Liver (tissue), 9 donors: ENCODE measurements around the gene DCTN4. TPM values are rescaled to one million over a fixed set of nuclear protein-coding genes. Genes with fewer than 3 reads are reported as not detected.

ENCODE experiments used
- DNase-seq: peaks from one replicate; pipeline ENCODE4 v3.0.0-alpha.2; 2017; ENCODE audit warnings: low spot score
- H3K27ac ChIP-seq, 2 donors: one replicate each; pipeline ENCODE4 v1.7.0; 2013; ENCODE audit warnings: inconsistent platforms in 2 of 2, low read length in 2 of 2, control low read depth in 1 of 2, low read depth in 1 of 2, mild to moderate bottlenecking in 1 of 2
- H3K27me3 ChIP-seq, 4 donors: one replicate each; pipeline versions ENCODE4 v1.6.1 to v1.7.0; 2013; ENCODE audit warnings: low read length in 3 of 4, inconsistent platforms in 1 of 4, mild to moderate bottlenecking in 1 of 4, moderate library complexity in 1 of 4; ENCODE audit not compliant: control insufficient read depth in 4 of 4, insufficient read depth in 4 of 4
- H3K36me3 ChIP-seq, 4 donors: one replicate each; pipeline versions ENCODE4 v1.6.1 to v1.7.0; 2013; ENCODE audit warnings: low read length in 3 of 4, mild to moderate bottlenecking in 3 of 4, low read depth in 1 of 4, moderate library complexity in 1 of 4; ENCODE audit not compliant: control insufficient read depth in 4 of 4, insufficient read depth in 3 of 4
- H3K4me1 ChIP-seq, 4 donors: one replicate each; pipeline versions ENCODE4 v1.6.1 to v1.7.0; 2013; ENCODE audit warnings: low read length in 3 of 4, mild to moderate bottlenecking in 3 of 4, moderate library complexity in 1 of 4; ENCODE audit not compliant: control insufficient read depth in 4 of 4, insufficient read depth in 4 of 4
- H3K4me3 ChIP-seq, 3 donors: one replicate each; pipeline versions ENCODE4 v1.6.1 to v1.7.0; 2013; ENCODE audit warnings: low read length in 3 of 3, control low read depth in 1 of 3, low read depth in 1 of 3, mild to moderate bottlenecking in 1 of 3
- H3K9ac ChIP-seq, 2 donors: one replicate each; pipeline ENCODE4 v1.7.0; 2013; ENCODE audit warnings: low read length in 2 of 2, mild to moderate bottlenecking in 2 of 2, moderate library complexity in 2 of 2, control low read depth in 1 of 2, low read depth in 1 of 2
- H3K9me3 ChIP-seq, 4 donors: one replicate each; pipeline versions ENCODE4 v1.6.1 to v1.7.0; 2013; ENCODE audit warnings: low read length in 3 of 4; ENCODE audit not compliant: control insufficient read depth in 4 of 4
- EGR1 ChIP-seq, 2 donors: IDR thresholded peaks; 2 replicates each; pipeline ENCODE4 v1.6.1; 2016 to 2018; ENCODE audit warnings: antibody characterized with exemption in 2 of 2, low read depth in 2 of 2
- FOXA1 ChIP-seq: IDR thresholded peaks from 2 replicates; pipeline ENCODE4 v1.6.1; 2016; ENCODE audit warnings: antibody characterized with exemption
- FOXA2 ChIP-seq: IDR thresholded peaks from 2 replicates; pipeline ENCODE4 v1.6.1; 2016; ENCODE audit warnings: antibody characterized with exemption
- GABPA ChIP-seq, 2 donors: IDR thresholded peaks in 1 of 2; conservative IDR thresholded peaks in 1 of 2; 2 replicates each; pipeline ENCODE4 v1.6.1; 2016; ENCODE audit warnings: antibody characterized with exemption in 2 of 2, mild to moderate bottlenecking in 1 of 2, moderate library complexity in 1 of 2
- HNF4A ChIP-seq, 2 donors: conservative IDR thresholded peaks; 2 replicates each; pipeline ENCODE4 v1.6.1; 2016; ENCODE audit warnings: antibody characterized with exemption in 2 of 2, mild to moderate bottlenecking in 2 of 2
- HNF4G ChIP-seq: IDR thresholded peaks from 2 replicates; pipeline ENCODE4 v1.6.1; 2016; ENCODE audit warnings: antibody characterized with exemption
- JUND ChIP-seq, 2 donors: IDR thresholded peaks; 2 replicates each; pipeline ENCODE4 v1.6.1; 2016; ENCODE audit warnings: antibody characterized with exemption in 2 of 2
- NR2F2 ChIP-seq: IDR thresholded peaks from 2 replicates; pipeline ENCODE4 v1.6.1; 2016; ENCODE audit warnings: antibody characterized with exemption
- RAD21 ChIP-seq, 2 donors: IDR thresholded peaks; 2 replicates each; pipeline ENCODE4 v1.6.1; 2016; ENCODE audit warnings: antibody characterized with exemption in 2 of 2, mild to moderate bottlenecking in 2 of 2
- RXRA ChIP-seq, 2 donors: IDR thresholded peaks; 2 replicates each; pipeline ENCODE4 v1.6.1; 2017 to 2018; ENCODE audit warnings: antibody characterized with exemption in 2 of 2, mild to moderate bottlenecking in 1 of 2
- SP1 ChIP-seq: IDR thresholded peaks from 2 replicates; pipeline ENCODE4 v1.6.1; 2018; ENCODE audit warnings: antibody characterized with exemption, mild to moderate bottlenecking
- TAF1 ChIP-seq: conservative IDR thresholded peaks from 2 replicates; pipeline ENCODE4 v1.6.1; 2016; ENCODE audit warnings: antibody characterized with exemption, mild to moderate bottlenecking
- YY1 ChIP-seq: IDR thresholded peaks from 2 replicates; pipeline ENCODE4 v1.6.1; 2016; ENCODE audit warnings: antibody characterized with exemption, mild to moderate bottlenecking
- WGBS: extraction: QIAGEN DNeasy Blood & Tissue Kit; methylation state at CpG from one replicate; pipeline ENCODE4 v1.1.7; 2013; 5-methylcytosine and 5-hydroxymethylcytosine counted together
- polyA plus RNA-seq, 2 donors: library from polyadenylated mRNA; stranded (reverse) in 1 of 2; unstranded in 1 of 2; fragments of 200-250 nt in 1 of 2; fragments of >200 nt in 1 of 2; fragmentation: Nextera tagmentation in 1 of 2; extraction: Ambion mirVana in 1 of 2; gene quantifications; one replicate each; pipeline versions ENCODE4 v1.2.1 to v1.2.3, GENCODE V29; 2013 to 2015
- total RNA-seq, 2 donors: library from RNA; depleted of rRNA; stranded (reverse); fragments of >200 nt; gene quantifications; one replicate each; pipeline ENCODE4 v1.2.3, GENCODE V29; 2014
- TF ChIP-seq, protein P1 (sequence below): IDR thresholded peaks from 2 replicates; pipeline ENCODE4 v1.6.1; 2016; ENCODE audit warnings: antibody characterized with exemption
- TF ChIP-seq, protein P2 (sequence below): fragments of 150-350 bp; IDR thresholded peaks from 2 replicates; pipeline ENCODE4 v1.5.1; 2017; ENCODE audit warnings: improper control_type of control experiment, low read depth, low read length; ENCODE audit not compliant: missing input control
- TF ChIP-seq, protein P3 (sequence below): IDR thresholded peaks from 2 replicates; pipeline ENCODE4 v1.6.1; 2016; ENCODE audit warnings: antibody characterized with exemption
- TF ChIP-seq, protein P4 (sequence below): IDR thresholded peaks from 2 replicates; pipeline ENCODE4 v1.6.1; 2016; ENCODE audit warnings: antibody characterized with exemption, mild to moderate bottlenecking
- TF ChIP-seq, protein P5 (sequence below): IDR thresholded peaks from 2 replicates; pipeline ENCODE4 v1.6.1; 2016; ENCODE audit warnings: antibody characterized with exemption
- donor health status: healthy.
- donor health status: healthy.
- donor health status: healthy.
- donor health status: healthy.
- donor health status: healthy.

The DCTN4 gene
- total and polyA plus RNA-seq, 4 donors, result 10.3 to 29.6 (median 20.2) TPM

DNA sequence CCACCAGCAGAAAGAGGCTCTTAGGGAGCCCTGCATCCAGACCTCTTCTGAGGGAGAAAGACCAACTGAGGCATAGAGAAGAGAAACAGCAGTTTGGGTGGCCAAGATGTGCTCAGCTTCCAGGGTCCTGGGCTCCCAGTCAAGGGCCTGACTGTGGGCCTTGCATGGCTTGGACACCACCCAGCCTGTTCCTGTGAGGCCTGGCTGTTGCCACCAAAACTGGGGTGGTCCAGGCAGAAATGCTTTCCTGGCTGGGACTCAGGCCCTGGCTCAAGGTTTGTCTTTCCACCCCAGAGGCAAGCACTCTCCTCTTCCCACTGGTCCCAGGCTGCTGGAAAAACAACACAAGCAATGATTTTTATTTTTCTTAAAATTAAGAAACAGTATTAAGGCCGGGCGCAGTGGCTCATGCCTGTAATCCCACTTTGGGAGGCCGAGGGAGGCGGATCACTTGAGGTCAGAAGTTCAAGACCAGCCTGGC lies 84.4 kb downstream of the DCTN4 start:
- no peaks in the 10 kb centered on the region for H3K27me3 ChIP-seq
- H3K4me1 ChIP-seq, result peaks cover 4 to 11% (median 9%) of the 10 kb centered on the region in 4 donors
- H3K27ac ChIP-seq, result no peak overlapping the region
- H3K36me3 ChIP-seq, result peaks cover 0 to 2% (median 0%) of the 10 kb centered on the region in 4 donors
- H3K4me3 ChIP-seq, result no peak overlapping the region
- TF ChIP-seq NR2F2, result no peak
- TF ChIP-seq, protein P1, sequence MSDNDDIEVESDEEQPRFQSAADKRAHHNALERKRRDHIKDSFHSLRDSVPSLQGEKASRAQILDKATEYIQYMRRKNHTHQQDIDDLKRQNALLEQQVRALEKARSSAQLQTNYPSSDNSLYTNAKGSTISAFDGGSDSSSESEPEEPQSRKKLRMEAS, result no peak
- no peak for TF ChIP-seq HNF4G
- TF ChIP-seq FOXA2, result no peak
- no peak for TF ChIP-seq GABPA (IDR thresholded peaks at IDR 0.05 in 1 of 2, conservative IDR thresholded peaks at IDR 0.05 in 1 of 2)
- TF ChIP-seq TAF1, result no peak
- no peak for TF ChIP-seq EGR1 (IDR thresholded peaks at IDR 0.05; ENCODE audit: low read depth in 2 of 2)
- no peak for TF ChIP-seq YY1
- no peak for TF ChIP-seq HNF4A (conservative IDR thresholded peaks at IDR 0.05)
- TF ChIP-seq JUND (IDR thresholded peaks at IDR 0.05), result no peak
- TF ChIP-seq, protein P2, sequence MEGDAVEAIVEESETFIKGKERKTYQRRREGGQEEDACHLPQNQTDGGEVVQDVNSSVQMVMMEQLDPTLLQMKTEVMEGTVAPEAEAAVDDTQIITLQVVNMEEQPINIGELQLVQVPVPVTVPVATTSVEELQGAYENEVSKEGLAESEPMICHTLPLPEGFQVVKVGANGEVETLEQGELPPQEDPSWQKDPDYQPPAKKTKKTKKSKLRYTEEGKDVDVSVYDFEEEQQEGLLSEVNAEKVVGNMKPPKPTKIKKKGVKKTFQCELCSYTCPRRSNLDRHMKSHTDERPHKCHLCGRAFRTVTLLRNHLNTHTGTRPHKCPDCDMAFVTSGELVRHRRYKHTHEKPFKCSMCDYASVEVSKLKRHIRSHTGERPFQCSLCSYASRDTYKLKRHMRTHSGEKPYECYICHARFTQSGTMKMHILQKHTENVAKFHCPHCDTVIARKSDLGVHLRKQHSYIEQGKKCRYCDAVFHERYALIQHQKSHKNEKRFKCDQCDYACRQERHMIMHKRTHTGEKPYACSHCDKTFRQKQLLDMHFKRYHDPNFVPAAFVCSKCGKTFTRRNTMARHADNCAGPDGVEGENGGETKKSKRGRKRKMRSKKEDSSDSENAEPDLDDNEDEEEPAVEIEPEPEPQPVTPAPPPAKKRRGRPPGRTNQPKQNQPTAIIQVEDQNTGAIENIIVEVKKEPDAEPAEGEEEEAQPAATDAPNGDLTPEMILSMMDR, result no peak
- no peak for TF ChIP-seq RAD21 (IDR thresholded peaks at IDR 0.05)
- no peak for TF ChIP-seq RXRA (IDR thresholded peaks at IDR 0.05)
- TF ChIP-seq, protein P3, sequence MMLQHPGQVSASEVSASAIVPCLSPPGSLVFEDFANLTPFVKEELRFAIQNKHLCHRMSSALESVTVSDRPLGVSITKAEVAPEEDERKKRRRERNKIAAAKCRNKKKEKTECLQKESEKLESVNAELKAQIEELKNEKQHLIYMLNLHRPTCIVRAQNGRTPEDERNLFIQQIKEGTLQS, result no peak
- no peak for TF ChIP-seq FOXA1
- TF ChIP-seq, protein P4, sequence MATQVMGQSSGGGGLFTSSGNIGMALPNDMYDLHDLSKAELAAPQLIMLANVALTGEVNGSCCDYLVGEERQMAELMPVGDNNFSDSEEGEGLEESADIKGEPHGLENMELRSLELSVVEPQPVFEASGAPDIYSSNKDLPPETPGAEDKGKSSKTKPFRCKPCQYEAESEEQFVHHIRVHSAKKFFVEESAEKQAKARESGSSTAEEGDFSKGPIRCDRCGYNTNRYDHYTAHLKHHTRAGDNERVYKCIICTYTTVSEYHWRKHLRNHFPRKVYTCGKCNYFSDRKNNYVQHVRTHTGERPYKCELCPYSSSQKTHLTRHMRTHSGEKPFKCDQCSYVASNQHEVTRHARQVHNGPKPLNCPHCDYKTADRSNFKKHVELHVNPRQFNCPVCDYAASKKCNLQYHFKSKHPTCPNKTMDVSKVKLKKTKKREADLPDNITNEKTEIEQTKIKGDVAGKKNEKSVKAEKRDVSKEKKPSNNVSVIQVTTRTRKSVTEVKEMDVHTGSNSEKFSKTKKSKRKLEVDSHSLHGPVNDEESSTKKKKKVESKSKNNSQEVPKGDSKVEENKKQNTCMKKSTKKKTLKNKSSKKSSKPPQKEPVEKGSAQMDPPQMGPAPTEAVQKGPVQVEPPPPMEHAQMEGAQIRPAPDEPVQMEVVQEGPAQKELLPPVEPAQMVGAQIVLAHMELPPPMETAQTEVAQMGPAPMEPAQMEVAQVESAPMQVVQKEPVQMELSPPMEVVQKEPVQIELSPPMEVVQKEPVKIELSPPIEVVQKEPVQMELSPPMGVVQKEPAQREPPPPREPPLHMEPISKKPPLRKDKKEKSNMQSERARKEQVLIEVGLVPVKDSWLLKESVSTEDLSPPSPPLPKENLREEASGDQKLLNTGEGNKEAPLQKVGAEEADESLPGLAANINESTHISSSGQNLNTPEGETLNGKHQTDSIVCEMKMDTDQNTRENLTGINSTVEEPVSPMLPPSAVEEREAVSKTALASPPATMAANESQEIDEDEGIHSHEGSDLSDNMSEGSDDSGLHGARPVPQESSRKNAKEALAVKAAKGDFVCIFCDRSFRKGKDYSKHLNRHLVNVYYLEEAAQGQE, result no peak
- TF ChIP-seq, protein P5, sequence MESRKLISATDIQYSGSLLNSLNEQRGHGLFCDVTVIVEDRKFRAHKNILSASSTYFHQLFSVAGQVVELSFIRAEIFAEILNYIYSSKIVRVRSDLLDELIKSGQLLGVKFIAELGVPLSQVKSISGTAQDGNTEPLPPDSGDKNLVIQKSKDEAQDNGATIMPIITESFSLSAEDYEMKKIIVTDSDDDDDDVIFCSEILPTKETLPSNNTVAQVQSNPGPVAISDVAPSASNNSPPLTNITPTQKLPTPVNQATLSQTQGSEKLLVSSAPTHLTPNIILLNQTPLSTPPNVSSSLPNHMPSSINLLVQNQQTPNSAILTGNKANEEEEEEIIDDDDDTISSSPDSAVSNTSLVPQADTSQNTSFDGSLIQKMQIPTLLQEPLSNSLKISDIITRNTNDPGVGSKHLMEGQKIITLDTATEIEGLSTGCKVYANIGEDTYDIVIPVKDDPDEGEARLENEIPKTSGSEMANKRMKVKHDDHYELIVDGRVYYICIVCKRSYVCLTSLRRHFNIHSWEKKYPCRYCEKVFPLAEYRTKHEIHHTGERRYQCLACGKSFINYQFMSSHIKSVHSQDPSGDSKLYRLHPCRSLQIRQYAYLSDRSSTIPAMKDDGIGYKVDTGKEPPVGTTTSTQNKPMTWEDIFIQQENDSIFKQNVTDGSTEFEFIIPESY, result no peak
- TF ChIP-seq SP1, result no peak
- WGBS, result 94% methylated on average over 4 of the region's 4 CpGs
- DNase-seq, result no peak
- H3K9me3 ChIP-seq, result no peaks in the 10 kb centered on the region
- no peak overlapping the region for H3K9ac ChIP-seq
